GM12892 (cell line): ENCODE data around the gene CREBRF.

Source experiments
- POLR2A ChIP-seq: IDR thresholded peaks from 2 replicates; pipeline ENCODE4 v1.6.1; 2011; ENCODE audit warnings: low read depth, low read length, control low read depth
- POLR2AphosphoS5 ChIP-seq: IDR thresholded peaks from 2 replicates; pipeline ENCODE4 v1.6.1; 2011; ENCODE audit warnings: low read depth, low read length, control low read depth
- TAF1 ChIP-seq: IDR thresholded peaks from 2 replicates; pipeline ENCODE4 v1.6.1; 2011; ENCODE audit warnings: low read depth, mild to moderate bottlenecking, control low read depth, low read length, borderline replicate concordance

DNA sequence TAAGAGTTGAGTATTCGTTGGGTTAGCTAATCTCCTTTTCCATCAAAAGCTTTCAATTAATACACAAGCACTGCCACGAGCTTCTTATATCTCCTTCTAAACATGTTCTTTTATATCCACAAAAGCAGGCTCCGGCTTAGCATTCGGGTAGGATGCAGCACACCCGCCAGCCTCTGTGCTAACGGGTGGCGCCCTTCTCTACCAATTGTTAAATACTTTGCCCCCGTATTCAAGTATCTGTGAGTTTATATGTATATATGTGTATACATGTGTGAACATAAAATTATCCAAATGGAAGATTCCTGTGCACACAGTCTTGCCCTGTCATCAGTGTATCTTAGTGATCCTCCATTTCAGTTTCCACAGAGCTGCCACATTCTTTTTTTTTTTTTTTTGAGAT is 116.0 kb downstream of the CREBRF start:
- no peak for TF ChIP-seq POLR2AphosphoS5
- TF ChIP-seq POLR2A = no peak
- TF ChIP-seq TAF1 = no peak
